Measurements from ENCODE around the gene STAP2.
"Not testable (repeated sequence)": the region's sequence is repeated elsewhere in the genome, so short reads cannot be mapped to it uniquely, and the experiment has no call there.

STAP2 gene

GRCh38 chr19:4301590-4302242 lies 36.9 kb downstream of the STAP2 start:
- DNase-seq (ENCODE audit: low read depth, low spot score): no peak

GRCh38 chr19:4300589-4300988 lies 38.0 kb downstream of the STAP2 start:
- no peak for DNase-seq (ENCODE audit: low read depth, low spot score)

GRCh38 chr19:4298810-4299550 lies 39.6 kb downstream of the STAP2 start:
- DNase-seq (ENCODE audit: low read depth, low spot score): no peak

- DNase-seq (ENCODE audit: low read depth, low spot score): no peak
Measured at GRCh38 chr19:4297901-4298809, 40.5 kb downstream of the STAP2 start.

GRCh38 chr19:4295972-4296771 lies 42.5 kb downstream of the STAP2 start:
- no peak for DNase-seq (ENCODE audit: low read depth, low spot score)

GRCh38 chr19:4294389-4294788 lies 44.2 kb downstream of the STAP2 start:
- DNase-seq (ENCODE audit: low read depth, low spot score): no peak

- DNase-seq (ENCODE audit: low read depth, low spot score): no peak
Measured at GRCh38 chr19:4292515-4292914, 46.1 kb downstream of the STAP2 start.

GRCh38 chr19:4291184-4291732 lies 47.4 kb downstream of the STAP2 start:
- no peak for DNase-seq (ENCODE audit: low read depth, low spot score)

GRCh38 chr19:4288091-4288777 lies 50.4 kb downstream of the STAP2 start:
- DNase-seq (ENCODE audit: low read depth, low spot score): no peak

- DNase-seq (ENCODE audit: low read depth, low spot score): not testable (repeated sequence)
Measured at GRCh38 chr19:4286141-4286540, 52.5 kb downstream of the STAP2 start.

- no peak for DNase-seq (ENCODE audit: low read depth, low spot score)
Measured at GRCh38 chr19:4284974-4285373, 53.7 kb downstream of the STAP2 start.

GRCh38 chr19:4284176-4284958 lies 54.3 kb downstream of the STAP2 start:
- DNase-seq (ENCODE audit: low read depth, low spot score): no peak

GRCh38 chr19:4279530-4280422 lies 58.9 kb downstream of the STAP2 start:
- DNase-seq (ENCODE audit: low read depth, low spot score): no peak

- DNase-seq (ENCODE audit: low read depth, low spot score): no peak
Measured at GRCh38 chr19:4279267-4279529, 59.4 kb downstream of the STAP2 start.

GRCh38 chr19:4278419-4279266 lies 60.0 kb downstream of the STAP2 start, which contains the start of gene SHD:
TSS of gene SHD (plus strand) at chr19:4279266. CDS start at chr19:4280064, 798 bp downstream.
- no peak for DNase-seq (ENCODE audit: low read depth, low spot score)

- no peak for DNase-seq (ENCODE audit: low read depth, low spot score)
Measured at GRCh38 chr19:4278010-4278409, 60.6 kb downstream of the STAP2 start.

GRCh38 chr19:4277191-4277696 lies 61.4 kb downstream of the STAP2 start:
- no peak for DNase-seq (ENCODE audit: low read depth, low spot score)

- not testable (repeated sequence) for DNase-seq (ENCODE audit: low read depth, low spot score)
Measured at GRCh38 chr19:4274321-4274686, 64.3 kb downstream of the STAP2 start.

All from activated naive CD8-positive, alpha-beta T cell treated with anti-CD3 and anti-CD28 coated beads, Interleukin-2, amount 50 U/mL, for 16 hours (primary cell).